MM.1S (cell line): ENCODE results near the gene SSX2IP.

Source experiments
- DNase-seq: peaks from one replicate; pipeline ENCODE4 v3.0.0-alpha.2; 2015
- H2AFZ ChIP-seq: fragments of 300-600 bp; sonication (generic); 2 replicates; pipeline ENCODE4 v1.6.0; 2016; ENCODE audit warnings: antibody characterized with exemption, low read length
- H3F3A ChIP-seq: fragments of 300-600 bp; sonication (generic); 2 replicates; pipeline ENCODE4 v1.6.1; 2016; ENCODE audit warnings: mild to moderate bottlenecking, antibody characterized with exemption, low read length, moderate library complexity, mixed read lengths; ENCODE audit not compliant: insufficient read depth
- H3K27ac ChIP-seq: fragments of 300-600 bp; sonication (generic); 2 replicates; pipeline ENCODE4 v1.5.1; 2016; ENCODE audit warnings: mild to moderate bottlenecking, low read length
- H3K27me3 ChIP-seq: fragments of 300-600 bp; sonication (generic); replicated peaks from 2 replicates; pipeline ENCODE4 v1.6.0; 2016; ENCODE audit warnings: low read length; ENCODE audit not compliant: insufficient read depth
- H3K36me3 ChIP-seq: fragments of 300-600 bp; sonication (generic); replicated peaks from 2 replicates; pipeline ENCODE4 v1.6.1; 2016; ENCODE audit warnings: mild to moderate bottlenecking, low read length, mixed read lengths; ENCODE audit not compliant: insufficient read depth
- H3K4me1 ChIP-seq: fragments of 300-600 bp; sonication (generic); 2 replicates; pipeline ENCODE4 v1.6.1; 2016; ENCODE audit warnings: low read length, mixed read lengths
- H3K4me2 ChIP-seq: fragments of 300-600 bp; sonication (generic); 2 replicates; pipeline ENCODE4 v1.6.0; 2016; ENCODE audit warnings: low read depth, low read length
- H3K4me3 ChIP-seq: fragments of 300-600 bp; sonication (generic); 2 replicates; pipeline ENCODE4 v1.5.1; 2016; ENCODE audit warnings: low read length, mixed read lengths
- H3K79me2 ChIP-seq: fragments of 300-600 bp; sonication (generic); 2 replicates; pipeline ENCODE4 v1.6.1; 2016; ENCODE audit warnings: mixed run types, low read length, mixed read lengths
- H3K9ac ChIP-seq: fragments of 300-600 bp; sonication (generic); 2 replicates; pipeline ENCODE4 v1.6.1; 2016; ENCODE audit warnings: low read length, mixed read lengths
- H3K9me2 ChIP-seq: fragments of 300-600 bp; sonication (generic); replicated peaks from 2 replicates; pipeline ENCODE4 v1.6.1; 2016; ENCODE audit warnings: mild to moderate bottlenecking, low read length, mixed read lengths; ENCODE audit not compliant: insufficient read depth
- H3K9me3 ChIP-seq: fragments of 300-600 bp; sonication (generic); replicated peaks from 2 replicates; pipeline ENCODE4 v1.6.1; 2016; ENCODE audit warnings: mild to moderate bottlenecking, low read length, mixed read lengths; ENCODE audit not compliant: insufficient read depth
- H4K20me1 ChIP-seq: fragments of 300-600 bp; sonication (generic); 2 replicates; pipeline ENCODE4 v1.6.1; 2016; ENCODE audit warnings: mild to moderate bottlenecking, low read length, moderate library complexity, mixed read lengths; ENCODE audit not compliant: insufficient read depth
- EZH2 ChIP-seq: fragments of 300-600 bp; sonication (generic); optimal IDR thresholded peaks from 2 replicates; pipeline ENCODE3; 2017; ENCODE audit warnings: low read depth, mild to moderate bottlenecking, antibody characterized with exemption, low read length, mixed read lengths
- EZH2phosphoT487 ChIP-seq: fragments of 300-600 bp; sonication (generic); IDR thresholded peaks from 2 replicates; pipeline ENCODE4 v1.6.1; 2018; ENCODE audit warnings: antibody characterized with exemption, low read length
- TF ChIP-seq, protein P1 (sequence below): fragments of 300-600 bp; sonication (generic); IDR thresholded peaks from 2 replicates; pipeline ENCODE4 v1.5.1; 2016; ENCODE audit warnings: antibody characterized with exemption, low read length, mixed read lengths

Gene SSX2IP

DNA sequence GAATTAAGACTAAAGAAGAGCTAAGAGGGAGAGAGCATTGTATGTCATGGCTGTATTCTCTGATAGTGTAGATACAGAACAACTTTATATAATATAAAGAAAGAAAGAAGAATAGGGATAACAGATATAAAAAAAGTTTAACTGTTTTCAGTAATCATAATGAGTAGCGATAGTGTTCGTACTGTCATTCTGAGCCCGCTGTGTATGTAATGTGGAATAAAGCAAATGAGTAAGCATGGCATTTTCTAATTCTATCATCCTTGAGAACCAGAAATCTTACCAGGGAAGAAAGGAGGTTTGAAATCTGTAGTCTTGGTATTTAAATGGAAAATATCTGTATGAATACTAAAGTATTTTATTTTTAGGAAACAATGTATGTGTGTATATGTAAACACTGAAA is 46.7 kb upstream of the SSX2IP start:
- Histone ChIP-seq H4K20me1 (no peaks in the 10 kb centered on the region), H3K79me2 (no peaks in the 10 kb centered on the region), H3F3A (no peaks in the 10 kb centered on the region), H3K9me3 (no peaks in the 10 kb centered on the region), H3K9me2 (no peaks in the 10 kb centered on the region), H3K36me3 (no peaks in the 10 kb centered on the region), H3K27ac (no peak overlapping the region), H3K27me3 (no peaks in the 10 kb centered on the region), H3K9ac (no peak overlapping the region), H3K4me3 (no peak overlapping the region), H3K4me2 (no peak overlapping the region), H2AFZ (no peak overlapping the region), H3K4me1 (no peaks in the 10 kb centered on the region)
- no peak for DNase-seq
- TF ChIP-seq EZH2phosphoT487 (no peak), EZH2 (no peak)
- TF ChIP-seq, protein P1, sequence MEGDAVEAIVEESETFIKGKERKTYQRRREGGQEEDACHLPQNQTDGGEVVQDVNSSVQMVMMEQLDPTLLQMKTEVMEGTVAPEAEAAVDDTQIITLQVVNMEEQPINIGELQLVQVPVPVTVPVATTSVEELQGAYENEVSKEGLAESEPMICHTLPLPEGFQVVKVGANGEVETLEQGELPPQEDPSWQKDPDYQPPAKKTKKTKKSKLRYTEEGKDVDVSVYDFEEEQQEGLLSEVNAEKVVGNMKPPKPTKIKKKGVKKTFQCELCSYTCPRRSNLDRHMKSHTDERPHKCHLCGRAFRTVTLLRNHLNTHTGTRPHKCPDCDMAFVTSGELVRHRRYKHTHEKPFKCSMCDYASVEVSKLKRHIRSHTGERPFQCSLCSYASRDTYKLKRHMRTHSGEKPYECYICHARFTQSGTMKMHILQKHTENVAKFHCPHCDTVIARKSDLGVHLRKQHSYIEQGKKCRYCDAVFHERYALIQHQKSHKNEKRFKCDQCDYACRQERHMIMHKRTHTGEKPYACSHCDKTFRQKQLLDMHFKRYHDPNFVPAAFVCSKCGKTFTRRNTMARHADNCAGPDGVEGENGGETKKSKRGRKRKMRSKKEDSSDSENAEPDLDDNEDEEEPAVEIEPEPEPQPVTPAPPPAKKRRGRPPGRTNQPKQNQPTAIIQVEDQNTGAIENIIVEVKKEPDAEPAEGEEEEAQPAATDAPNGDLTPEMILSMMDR = no peak

DNA sequence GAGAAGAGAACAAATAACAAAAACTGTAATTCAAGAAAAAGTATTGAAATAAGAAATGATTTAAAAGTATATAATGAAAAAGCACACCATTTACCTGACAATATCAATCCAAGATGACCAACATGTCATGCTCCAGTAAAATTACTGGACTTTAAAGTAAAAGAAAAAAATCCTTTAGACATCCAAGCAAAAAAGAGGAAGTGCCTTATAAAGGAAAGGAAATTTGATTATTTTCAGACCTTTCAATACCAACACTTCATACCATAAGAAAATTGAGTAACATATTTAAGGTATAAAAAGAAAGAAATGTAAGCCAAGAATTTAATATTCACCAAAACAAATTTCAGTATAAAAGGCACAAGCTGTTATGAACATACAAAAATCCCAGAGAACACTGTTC is 46.2 kb upstream of the SSX2IP start:
- Histone ChIP-seq H4K20me1 (no peaks in the 10 kb centered on the region), H3F3A (no peaks in the 10 kb centered on the region), H3K9me3 (no peaks in the 10 kb centered on the region), H3K4me1 (no peaks in the 10 kb centered on the region), H3K9me2 (no peaks in the 10 kb centered on the region), H3K9ac (no peak overlapping the region), H2AFZ (no peak overlapping the region), H3K27ac (no peak overlapping the region), H3K27me3 (no peaks in the 10 kb centered on the region), H3K79me2 (no peaks in the 10 kb centered on the region), H3K36me3 (no peaks in the 10 kb centered on the region), H3K4me3 (no peak overlapping the region), H3K4me2 (no peak overlapping the region)
- no peak for DNase-seq
- TF ChIP-seq, protein P1 = no peak
- TF ChIP-seq EZH2phosphoT487 (no peak), EZH2 (no peak)

DNA sequence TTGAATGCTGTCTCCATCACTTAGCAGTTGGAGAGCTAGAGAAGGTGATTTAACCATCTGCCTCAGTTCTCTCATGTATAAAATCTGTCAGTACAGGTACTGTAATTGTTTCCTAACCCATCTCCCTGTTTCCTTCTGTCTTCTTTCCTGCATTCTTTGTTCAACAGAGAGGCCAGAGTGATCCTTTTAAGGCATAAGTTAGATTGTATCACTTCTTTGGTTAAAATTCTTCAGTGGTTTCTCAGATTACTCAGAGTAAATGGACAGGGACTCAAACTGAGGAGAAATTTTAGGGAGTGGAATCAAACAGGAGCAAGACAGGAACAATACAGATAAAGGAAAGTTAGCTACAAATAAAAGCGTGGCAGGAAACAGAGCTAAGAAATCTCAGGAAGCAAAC is 45.2 kb upstream of the SSX2IP start:
- Histone ChIP-seq H2AFZ (no peak overlapping the region), H3K79me2 (no peaks in the 10 kb centered on the region), H4K20me1 (no peaks in the 10 kb centered on the region), H3K9ac (no peak overlapping the region), H3K27ac (no peak overlapping the region), H3K4me1 (no peaks in the 10 kb centered on the region), H3K36me3 (no peaks in the 10 kb centered on the region), H3K9me3 (no peaks in the 10 kb centered on the region), H3K9me2 (no peaks in the 10 kb centered on the region), H3K4me2 (no peak overlapping the region), H3F3A (no peaks in the 10 kb centered on the region), H3K4me3 (no peak overlapping the region), H3K27me3 (no peaks in the 10 kb centered on the region)
- TF ChIP-seq, protein P1 = no peak
- no peak for DNase-seq

DNA sequence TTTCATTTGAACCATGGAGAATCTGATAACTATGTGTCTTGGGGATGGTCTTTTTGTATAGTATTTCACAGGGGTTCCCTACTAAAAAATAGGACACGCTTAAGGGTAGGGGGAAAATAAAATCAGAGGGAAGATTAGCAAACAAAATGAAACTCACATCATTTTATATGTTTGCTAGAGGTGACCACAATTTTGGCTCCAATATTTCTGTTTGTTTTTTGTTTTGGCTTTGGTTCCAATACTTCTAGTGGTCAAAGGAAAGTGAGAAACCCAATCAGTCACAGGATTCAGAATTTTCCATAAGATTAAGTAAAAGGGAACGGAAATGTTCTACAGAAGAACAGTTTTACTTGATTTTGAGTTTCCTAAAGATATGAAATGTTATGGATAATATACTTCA is 42.3 kb upstream of the SSX2IP start:
- Histone ChIP-seq H3K79me2 (no peaks in the 10 kb centered on the region), H2AFZ (no peak overlapping the region), H3K27me3 (no peaks in the 10 kb centered on the region), H3K27ac (no peak overlapping the region), H4K20me1 (no peaks in the 10 kb centered on the region), H3F3A (no peaks in the 10 kb centered on the region), H3K9me3 (no peaks in the 10 kb centered on the region), H3K36me3 (no peaks in the 10 kb centered on the region), H3K4me3 (no peak overlapping the region), H3K9ac (no peak overlapping the region), H3K9me2 (no peaks in the 10 kb centered on the region), H3K4me2 (no peak overlapping the region), H3K4me1 (no peaks in the 10 kb centered on the region)
- DNase-seq = no peak
- TF ChIP-seq, protein P1 = no peak
- TF ChIP-seq EZH2 = no peak
- TF ChIP-seq EZH2phosphoT487 = no peak
